Glomerular visceral epithelial cell (primary cell): ENCODE data around the gene CC2D1A.

ENCODE experiments used
- DNase-seq: peaks from one replicate; pipeline ENCODE4 v3.0.0-alpha.2; 2016; ENCODE audit errors: extremely low spot score

CC2D1A gene

DNA sequence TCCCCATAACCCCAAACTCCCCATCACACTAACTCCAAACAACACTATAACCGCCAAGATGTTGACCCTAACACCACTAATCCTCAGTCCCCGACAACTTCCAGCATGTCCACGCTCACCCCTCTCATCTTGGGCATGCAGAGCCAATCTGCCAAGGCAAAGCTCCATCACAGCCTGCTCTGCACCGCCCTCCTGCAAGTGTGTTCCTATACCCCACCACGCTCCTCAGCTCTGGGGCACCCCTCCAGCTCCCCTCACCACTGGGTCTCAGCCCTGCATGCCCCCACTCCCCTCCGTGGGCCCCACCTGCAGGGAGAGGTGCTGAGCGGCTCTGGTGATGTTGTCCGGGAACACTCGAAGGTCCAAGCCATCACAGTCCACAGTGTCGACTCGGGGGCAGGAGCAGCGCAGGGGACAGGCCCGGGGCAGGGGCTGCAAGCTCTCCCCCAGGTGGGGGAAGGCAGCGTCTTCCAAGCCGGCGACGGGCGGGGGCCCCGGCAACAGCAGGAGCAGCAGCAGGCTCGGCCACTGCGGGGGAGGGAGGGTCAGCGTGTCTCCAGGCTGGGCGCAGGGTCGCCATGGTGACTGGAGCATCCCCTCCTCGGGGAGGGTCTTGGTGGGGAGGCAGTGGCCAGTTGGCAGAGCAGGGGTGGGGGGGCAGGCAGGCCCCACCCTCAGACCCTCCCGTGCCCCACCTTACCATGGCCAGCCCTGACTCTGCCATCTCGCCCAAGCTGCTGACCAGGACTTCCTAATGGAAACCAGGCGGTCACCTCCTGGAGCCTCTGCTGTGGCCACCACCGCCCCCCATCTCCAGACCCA, 31.7 kb downstream of the CC2D1A start:
- DNase-seq, result no peak

GRCh38 chr19:13938301-13939064, 32.5 kb downstream of the CC2D1A start, which contains the start of gene PODNL1:
PODNL1 (minus strand) TSS chr19:13938417; CDS start chr19:13938181, 236 bp downstream.
- peak; percentile 65 for DNase-seq

DNA sequence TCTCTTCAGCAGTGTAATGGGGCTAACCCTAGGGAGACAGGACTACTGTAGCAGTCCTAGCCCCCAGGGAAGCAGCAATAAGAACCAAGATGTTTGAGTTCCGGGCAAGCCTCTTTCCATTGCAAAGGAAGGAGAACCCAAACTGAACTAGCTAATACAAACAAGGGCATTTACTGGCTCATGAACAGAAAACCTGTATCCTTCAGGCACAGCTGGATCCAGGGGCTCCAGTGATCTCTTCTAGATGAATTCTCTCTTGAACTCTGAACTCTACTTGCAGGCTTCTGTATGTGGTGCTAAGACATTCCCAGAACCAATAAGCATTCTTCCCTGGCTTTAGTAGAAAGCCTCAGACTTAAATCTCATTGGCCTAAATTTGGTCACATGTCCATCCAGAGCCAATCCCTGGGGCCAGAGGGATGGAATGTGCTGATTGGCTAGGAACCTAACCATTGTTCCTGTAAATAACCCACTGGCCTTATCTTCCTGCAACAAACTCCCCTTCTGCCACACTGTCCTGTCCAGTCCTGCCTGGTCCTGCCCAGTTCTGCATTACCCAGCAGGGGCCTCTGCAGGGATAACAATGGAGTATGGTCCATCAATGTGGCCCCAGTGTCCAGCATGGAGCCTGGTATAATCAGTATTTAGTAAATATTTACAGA, 36.2 kb downstream of the CC2D1A start:
- DNase-seq, result no peak

- DNase-seq, result no peak
These were observed 40.4 kb downstream of the CC2D1A start for GRCh38 chr19:13946414-13946813.

- DNase-seq, result no peak
These were observed 45.0 kb downstream of the CC2D1A start for GRCh38 chr19:13951043-13951442.

GRCh38 chr19:13951799-13952153, 45.8 kb downstream of the CC2D1A start:
- DNase-seq, result no peak

DNA sequence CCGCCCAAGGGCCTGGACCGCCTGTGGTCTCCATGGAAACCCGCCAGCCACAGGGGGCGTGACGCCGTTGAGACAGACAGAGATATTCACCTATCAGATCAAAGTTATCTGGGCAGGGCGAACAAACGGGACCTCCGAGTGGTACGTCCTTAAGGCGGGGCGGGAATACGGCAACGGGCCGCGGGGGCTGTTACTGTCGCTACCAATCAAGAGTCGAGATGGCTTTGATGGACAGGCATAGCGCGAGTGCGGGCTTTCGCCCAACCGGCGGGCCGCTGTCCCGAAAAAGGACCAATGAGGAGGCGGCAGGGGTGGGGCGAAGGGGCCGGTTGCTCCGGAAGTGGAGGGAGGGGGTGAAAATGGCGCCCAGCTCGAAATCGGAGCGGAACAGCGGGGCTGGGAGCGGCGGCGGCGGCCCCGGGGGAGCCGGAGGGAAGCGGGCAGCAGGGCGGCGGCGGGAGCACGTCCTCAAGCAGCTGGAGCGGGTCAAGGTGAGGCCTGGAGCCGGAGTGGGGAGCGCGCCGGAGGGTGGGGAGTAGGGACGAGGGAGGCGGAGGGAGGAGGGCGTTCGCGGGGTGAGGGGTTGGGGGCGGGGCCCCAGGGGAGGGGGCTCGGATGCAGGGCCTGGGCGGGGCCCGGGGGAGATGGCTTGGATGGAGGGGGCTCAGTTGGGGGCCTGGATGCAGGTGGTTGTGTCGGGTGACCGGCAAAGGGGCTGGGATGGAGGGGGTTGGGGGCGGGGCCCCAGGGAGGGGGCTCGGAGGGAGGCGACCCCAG, 46.3 kb downstream of the CC2D1A start, which contains the start of gene DCAF15:
DCAF15 (plus strand) TSS at position 356 of the 777 bp plus-strand sequence; CDS start at position 360, 4 bp downstream.
- DNase-seq, result peak; percentile 100

GRCh38 chr19:13952931-13953531, 47.0 kb downstream of the CC2D1A start:
- DNase-seq, result peak; percentile 56

- no peak for DNase-seq
These were observed 48.2 kb downstream of the CC2D1A start for GRCh38 chr19:13954185-13954584.

DNA sequence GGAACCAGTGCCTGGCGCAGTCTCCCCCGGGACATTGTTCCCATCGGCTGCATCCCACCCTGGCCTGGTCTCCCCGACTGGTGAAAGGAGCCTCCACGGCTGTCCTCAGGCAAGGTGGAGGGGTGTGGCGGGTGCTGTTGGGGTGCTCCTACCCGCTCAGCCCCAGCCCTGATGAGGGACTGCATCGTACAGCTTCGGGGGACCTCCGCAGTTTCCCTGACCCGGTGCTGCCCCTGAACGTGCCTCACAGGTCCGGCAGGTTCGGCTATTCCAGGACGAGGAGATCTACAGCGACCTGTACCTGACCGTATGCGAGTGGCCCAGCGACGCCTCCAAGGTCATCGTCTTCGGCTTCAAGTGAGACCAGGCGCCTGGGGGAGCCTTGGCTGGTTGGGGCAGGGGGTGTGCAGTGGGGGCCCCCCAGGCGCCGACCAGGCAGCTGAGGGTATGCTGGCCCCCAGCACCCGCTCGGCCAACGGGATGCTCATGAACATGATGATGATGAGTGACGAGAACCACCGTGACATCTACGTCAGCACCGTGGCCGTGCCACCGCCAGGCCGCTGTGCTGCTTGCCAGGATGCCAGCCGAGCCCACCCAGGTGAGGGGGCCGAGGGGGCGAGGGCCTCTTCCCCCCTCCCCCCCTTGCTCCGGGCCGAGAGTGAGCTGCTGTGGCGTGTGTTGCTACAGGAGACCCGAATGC, 49.8 kb downstream of the CC2D1A start:
- DNase-seq, result no peak

DNA sequence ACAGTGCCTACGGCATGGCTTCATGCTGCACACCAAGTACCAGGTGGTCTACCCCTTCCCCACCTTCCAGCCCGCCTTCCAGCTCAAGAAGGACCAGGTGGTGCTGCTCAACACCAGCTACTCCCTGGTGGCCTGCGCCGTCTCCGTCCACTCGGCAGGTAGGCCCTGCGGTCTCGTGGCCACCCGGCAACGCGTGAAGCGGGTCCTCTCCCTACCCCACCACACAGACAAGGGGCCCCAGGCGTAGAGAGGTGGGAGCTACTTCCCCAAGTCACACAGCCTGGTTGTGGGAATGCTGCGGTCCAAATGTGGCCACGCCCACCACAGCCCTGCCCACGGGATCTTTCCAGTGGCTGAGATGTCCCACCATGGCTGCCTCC, 50.4 kb downstream of the CC2D1A start:
- DNase-seq, result no peak

GRCh38 chr19:13957051-13957450, 51.0 kb downstream of the CC2D1A start:
- DNase-seq, result no peak

DNA sequence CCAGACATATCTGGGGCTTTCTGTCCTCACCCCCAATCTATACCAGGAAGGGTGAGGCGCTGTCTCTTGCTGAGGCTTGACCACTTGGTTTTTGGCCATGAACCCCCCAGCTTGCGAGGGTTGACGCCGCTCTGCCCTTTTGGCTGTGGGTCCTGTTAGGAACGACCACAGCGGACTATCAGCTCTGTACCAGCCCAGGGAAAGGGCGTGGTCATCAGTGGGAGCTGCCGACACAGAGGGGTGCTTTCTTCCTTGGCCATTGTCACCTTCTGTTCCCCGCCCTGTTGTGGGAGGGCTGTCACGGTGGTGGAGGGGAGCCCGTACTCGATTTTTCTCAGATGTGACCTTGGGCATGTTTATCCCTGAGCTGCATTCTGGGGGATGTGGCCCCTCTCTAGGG, 52.0 kb downstream of the CC2D1A start:
- no peak for DNase-seq

DNA sequence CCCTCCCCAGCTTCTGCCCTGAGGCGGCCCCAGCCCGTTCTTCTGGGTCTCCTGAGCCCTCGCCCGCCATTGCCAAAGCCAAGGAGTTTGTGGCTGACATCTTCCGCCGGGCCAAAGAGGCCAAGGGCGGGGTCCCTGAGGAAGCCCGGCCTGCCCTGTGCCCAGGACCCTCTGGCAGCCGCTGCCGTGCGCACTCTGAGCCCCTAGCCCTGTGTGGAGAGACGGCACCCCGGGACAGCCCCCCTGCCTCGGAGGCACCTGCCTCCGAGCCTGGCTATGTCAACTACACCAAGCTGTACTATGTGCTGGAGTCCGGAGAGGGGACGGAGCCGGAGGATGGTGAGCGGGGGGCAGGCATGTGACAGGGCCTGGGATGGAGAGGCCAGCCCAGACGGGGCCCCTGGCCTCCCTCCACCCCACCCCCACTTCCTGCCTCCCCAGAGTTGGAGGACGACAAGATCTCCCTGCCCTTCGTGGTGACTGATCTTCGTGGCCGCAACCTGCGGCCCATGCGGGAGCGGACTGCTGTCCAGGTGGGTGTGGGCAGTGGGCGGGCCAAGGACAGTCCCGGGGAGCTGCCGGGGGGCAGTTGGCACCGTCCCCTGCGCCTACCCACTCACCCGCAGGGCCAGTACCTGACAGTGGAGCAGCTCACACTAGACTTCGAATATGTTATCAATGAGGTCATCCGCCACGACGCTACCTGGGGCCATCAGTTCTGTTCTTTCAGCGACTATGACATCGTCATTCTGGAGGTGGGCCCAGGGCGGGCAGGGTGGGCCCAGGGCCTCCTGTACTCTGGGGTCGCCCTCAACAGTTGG, 53.4 kb downstream of the CC2D1A start:
- no peak for DNase-seq

DNA sequence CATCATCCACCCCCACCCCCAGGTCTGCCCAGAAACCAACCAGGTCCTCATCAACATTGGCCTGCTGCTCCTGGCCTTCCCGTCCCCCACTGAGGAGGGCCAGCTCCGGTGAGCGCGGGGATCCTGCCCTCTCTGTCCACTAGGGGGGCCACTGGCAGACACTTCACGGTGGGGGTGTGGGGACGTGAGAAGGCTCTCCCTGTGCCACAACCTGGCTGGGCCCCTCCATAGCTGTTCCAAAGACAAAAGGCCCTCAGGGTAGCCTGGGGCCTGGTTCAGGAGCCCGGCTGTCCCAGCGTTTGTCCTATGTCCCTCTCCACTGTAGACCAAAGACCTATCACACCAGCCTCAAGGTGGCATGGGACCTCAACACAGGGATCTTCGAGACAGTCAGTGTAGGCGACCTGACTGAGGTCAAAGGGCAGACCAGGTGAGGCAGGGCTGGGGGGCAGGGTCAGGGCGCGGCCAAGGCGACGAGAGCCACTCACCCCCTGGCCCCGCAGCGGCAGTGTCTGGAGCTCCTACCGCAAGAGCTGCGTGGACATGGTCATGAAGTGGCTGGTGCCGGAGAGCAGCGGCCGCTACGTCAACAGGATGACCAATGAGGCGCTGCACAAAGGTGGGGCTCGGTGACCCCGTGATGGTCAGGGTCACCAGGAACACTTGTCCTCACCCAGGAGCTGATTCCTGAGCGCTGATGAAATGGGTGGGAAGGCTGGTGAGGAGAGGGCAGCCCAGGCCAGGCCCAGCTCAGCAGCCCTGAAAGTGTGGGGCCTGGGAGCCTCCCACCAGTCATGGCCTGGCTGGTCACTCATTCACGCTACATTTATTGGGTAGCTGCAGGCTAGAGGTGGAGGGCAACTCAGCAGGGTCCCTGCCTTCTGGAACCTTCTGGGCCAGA, 54.2 kb downstream of the CC2D1A start:
- no peak for DNase-seq

DNA sequence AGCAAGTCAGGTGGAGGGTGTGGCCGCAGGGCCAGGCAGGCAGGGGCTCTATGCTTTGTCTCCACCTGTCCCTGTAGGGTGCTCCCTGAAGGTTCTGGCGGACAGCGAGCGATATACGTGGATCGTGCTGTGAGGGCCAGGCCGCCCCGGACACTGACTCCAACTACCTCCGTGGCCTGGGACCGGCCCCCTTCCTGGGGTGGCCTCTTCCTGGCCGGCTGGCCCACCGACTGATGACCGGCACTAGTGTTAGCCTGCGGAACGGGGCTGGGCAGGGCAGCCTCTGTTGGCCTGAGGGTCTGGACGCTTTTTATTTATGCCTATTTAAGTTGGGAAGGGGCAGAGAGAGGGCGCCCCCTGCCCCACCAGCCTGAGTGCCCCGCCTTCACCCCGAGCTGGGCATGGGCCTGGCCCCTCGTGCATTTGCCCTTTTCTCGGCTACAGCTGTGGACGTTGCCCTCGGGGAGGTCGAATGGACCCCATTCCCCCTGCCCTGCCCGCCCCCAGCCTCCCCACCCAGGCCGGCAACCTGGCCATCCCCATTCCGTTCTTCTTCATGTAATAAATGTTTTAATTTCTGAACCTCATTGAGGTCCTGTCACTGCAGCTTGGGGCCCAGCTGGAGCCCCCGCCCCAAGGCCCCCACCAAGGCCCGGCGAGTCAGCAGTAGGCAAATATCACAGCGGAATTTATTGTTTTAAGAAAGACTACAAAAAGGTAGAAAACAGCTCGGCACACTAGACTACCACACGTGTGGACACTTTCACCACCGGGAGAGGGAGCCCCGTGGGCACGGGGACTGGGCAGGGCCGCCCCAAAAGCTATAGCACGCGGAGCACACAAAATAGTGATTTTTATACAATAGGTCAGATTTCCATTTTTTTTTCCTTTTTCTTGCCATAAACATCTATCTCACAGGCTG, 55.1 kb downstream of the CC2D1A start:
- no peak for DNase-seq

DNA sequence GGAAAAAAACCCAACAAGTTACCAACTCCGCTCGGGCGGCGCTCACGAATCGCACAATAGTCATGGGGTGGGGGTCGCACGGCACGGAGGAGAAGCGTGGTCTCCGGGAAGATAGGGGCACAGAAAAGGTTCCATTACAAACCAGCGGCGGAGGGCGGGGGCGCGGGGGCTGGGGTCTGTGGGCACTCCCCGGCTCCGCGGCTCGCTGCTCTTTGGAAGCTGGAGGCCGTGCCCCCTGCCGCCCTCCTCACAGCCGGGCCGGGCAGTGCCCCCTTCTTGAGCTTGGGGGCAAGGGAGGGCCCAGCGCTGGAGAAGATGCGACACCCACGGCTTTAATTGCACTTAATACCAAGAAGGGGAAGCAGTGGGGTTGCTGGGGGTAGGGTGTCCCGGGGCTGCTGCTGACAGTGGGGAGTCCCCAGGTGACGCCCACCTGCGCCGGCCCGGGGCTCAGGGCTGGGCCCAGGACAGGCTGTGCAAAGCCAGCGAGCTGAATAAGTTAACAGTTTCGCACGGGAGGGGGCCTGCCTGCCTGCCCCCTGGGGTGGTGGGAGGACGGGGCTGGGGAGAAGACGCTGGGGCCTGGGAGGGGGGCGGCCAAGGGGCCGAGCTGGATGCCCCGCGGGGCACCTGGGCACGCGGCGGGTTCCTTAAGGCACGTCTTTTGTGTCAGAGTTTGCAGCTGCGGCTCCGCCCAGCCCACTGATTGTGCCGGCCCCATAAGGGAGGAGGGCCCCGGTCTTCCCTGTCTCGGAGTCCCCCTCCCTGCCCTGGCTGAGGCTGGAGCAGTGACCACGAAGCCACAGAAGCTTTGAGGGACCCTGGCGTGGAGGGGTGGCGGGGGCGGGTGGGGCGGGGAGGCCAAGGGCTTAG, 56.1 kb downstream of the CC2D1A start:
- DNase-seq, result no peak
